DMS53 treated with DMSO at 0.1 percent for 48 hours (cell line): ENCODE measurements around the gene CLP1.
"Not testable (repeated sequence)": the region's sequence is repeated elsewhere in the genome, so short reads cannot be mapped to it uniquely, and the experiment has no call there.

Source experiments
- DNase-seq: peaks from one replicate; lab custom pipeline; 2025; ENCODE audit not compliant: unreplicated experiment; lab: John Stamatoyannopoulos, UW

The CLP1 gene

GRCh38 chr11:57640068-57640800, 17.3 kb upstream of the CLP1 start:
- DNase-seq: no peak

DNA sequence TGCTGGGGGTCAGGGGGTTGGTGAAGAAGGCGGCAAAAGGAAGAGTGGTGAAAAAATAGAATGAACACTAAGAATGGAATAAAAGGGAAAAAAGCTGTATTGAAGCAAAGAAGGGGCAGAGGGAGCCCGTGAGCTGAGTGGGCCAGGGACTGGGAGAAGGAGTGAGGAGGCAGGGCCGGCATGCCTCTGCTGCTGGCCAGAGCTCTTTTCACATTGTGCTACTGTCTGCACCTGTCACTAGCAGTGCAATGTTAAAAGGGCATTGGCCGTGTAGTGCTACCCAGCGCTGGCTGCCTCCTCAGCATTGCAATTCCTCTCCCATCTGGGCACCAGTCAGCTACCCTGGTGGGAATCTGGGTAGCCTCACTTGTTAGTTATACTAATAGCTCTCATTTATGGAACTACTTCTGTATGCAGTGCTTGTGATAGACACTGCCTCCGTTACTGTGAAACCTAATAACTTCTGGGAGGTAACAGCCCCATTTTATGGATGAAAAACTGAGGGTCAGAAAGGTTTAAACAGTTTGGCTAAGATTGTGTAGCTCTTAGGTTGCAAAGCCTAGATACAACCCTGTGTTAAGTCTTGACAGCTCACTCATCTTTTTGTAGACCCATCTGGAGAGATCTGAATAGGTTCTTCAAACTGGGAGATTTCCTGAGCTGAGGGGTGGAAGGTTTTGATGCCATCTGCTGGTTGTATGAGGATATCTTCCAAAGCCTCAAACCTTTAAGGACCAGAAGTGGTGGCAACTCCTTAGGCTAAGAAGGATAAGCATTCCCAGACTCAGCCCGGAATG, 16.4 kb upstream of the CLP1 start:
- peak; percentile 4 for DNase-seq

DNA sequence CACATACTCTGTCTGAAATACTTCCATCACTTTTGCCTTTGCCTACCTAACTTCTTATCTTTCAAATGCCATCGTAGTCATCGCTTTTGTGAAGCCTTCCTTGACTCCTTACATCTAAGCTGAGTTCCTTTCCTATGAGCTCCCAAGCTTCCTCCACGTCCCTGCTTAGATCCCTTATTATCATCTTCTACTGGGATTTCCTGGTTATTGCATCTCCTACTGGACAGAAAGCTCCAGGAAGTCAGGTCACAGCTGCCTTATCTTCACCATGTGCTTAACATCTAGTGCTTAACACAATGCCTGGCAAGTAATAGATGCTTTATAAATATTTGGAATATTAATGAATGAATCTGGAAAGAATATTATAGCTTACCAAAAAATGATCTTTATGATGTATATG, 13.8 kb upstream of the CLP1 start:
- DNase-seq: no peak

- DNase-seq: peak; percentile 2
Observed at GRCh38 chr11:57644748-57645688, 12.5 kb upstream of the CLP1 start.

GRCh38 chr11:57645689-57646085, 11.9 kb upstream of the CLP1 start:
- DNase-seq: no peak

- no peak for DNase-seq
Observed at GRCh38 chr11:57646194-57646798, 11.3 kb upstream of the CLP1 start.

DNA sequence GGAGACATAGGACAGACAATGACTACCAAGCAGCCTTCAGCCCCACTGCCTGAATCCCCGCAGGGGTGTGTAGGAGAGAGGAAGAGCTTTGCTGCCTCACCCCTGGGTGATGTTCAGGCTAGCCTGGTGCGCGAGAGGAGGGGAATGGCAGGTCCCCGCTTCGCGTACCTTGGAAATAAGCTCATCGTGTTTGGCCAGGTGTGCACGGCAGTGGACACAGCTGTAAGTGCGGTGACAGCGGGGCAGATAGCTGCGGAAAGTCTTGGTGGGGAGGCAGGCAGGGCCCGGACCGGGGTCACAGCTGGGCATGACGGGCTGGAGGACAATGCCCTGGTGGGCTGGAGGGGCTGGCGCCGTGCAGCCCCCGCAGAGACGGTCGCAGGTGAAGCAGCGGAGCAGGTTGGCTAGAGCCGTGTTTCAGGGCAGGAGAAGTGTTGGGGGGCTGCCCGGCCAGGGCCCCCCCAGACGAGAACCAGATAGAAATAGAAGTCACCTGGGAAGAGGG, 10.7 kb upstream of the CLP1 start:
- DNase-seq: no peak

DNA sequence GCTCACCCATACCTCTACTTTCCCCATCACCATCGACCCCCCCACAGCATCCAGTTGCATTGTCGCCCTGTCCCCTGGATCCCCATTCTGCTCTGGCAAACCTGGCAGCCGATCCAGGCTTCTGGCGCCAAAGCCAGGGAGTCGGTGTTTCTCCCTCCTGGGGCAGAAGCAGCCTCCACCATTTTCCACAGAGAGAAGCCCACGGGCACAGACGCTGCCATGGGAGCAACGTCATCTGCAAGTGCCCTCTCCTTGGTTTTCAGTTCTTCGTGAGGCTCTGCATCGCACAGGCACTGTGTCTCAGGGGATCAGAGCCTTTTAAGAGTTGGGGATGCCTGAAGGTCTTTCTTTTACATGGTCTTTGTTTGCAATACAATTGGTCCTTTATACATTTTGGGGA, 10.2 kb upstream of the CLP1 start:
- DNase-seq: no peak

DNA sequence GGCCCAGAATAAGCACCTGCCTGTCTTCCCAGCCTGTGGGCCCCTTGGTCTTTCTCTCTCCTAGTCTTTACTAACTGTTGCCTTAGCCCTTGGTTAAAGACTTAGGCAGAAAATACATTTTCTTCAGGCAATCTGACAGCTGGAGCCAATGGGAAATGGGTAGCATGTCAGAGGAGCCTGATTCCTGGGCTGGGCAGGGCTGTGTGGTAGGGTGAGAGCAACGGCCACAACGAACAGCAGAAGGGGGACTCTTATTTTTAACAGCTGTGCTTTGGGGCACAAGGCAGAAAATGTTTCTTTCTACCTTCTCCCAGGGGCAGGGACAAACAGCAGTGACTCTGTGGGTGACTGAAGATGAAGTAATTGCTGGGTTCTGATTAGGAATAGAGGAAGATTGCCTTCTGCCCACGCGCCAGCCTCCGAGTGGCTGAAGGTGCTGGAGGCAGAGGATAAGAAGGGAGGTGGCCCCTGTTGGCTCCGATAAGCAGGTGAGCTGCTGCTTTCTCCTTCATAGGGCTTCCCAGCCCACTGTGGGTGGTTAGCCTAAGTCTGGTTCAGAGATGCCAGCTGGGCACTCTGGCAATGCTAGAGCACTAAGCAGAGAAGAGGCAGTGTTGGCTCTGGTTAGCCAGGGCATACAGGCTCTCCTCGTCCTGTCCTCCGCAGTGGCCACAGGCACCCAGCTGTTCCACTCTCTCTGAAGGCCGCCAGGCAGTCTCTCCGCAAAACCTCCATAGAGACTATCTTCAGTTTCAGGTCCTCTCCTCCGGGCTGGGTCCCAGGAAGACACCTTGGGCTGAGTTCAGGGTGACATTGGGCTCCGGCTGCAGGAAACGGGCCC, 9.4 kb upstream of the CLP1 start:
- no peak for DNase-seq

GRCh38 chr11:57648801-57649735, 8.5 kb upstream of the CLP1 start:
- no peak for DNase-seq

GRCh38 chr11:57649826-57650738, 7.5 kb upstream of the CLP1 start, which contains the start of gene YPEL4:
YPEL4 (minus strand) TSS chr11:57649912; CDS start chr11:57647107, 2,805 bp downstream.
- DNase-seq: no peak

DNA sequence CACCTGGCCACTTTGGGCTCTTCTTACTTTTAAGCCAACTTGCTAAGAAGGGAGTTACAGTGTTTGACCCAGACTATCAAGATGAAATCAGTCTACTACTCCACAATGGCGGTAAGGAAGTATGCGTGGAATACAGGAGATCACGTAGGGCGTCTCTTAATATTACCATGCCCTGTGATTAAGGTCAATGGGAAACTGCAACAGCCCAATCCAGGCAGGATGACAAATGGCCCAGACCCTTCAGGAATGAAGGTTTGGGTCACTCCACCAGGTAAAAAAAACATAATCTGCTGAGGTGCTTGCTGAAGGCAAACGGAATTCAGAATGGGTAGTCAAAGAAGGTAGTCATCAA, 6.8 kb upstream of the CLP1 start:
- no peak for DNase-seq

- DNase-seq: no peak
Observed at GRCh38 chr11:57651408-57651807, 6.2 kb upstream of the CLP1 start.

DNA sequence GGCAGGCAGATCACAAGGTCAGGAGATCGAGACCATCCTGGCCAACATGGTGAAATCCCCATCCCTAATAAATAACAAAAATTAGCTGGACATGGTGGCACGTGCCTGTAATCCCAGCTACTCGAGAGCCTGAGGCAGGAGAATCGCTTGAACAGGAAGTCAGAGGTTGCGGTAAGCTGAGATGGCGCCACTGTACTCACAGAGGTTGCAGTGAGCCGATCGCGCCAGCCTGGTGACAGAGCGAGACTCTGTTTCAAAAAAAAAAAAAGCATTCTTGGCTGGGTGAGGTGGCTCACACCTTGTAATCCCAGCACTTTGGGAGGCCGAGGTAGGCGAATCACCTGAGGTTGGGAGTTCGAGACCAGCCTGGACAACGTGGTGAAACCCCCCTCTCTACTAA, 5.3 kb upstream of the CLP1 start:
- DNase-seq: not testable (repeated sequence)

DNA sequence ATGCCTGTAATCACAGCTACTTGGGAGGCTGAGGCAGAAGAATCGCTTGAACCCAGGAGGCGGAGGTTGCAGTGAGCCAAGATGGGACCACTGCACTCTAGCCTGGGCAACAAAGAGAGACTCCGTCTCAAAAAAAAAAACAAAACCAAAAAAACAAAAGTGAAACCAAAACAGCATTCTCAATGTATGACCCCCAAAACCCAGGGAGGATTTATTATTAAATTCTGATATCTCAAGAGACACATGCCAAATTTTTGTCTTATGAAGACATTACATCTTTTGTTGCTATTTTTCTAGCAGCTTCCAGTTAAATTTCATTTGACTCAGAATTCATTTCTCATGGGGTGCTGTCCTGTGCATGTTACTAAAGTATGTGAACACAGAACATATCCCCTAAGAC, 4.9 kb upstream of the CLP1 start:
- DNase-seq: no peak

- no peak for DNase-seq
Observed at GRCh38 chr11:57653163-57653562, 4.4 kb upstream of the CLP1 start.

GRCh38 chr11:57656885-57657193, 723 bp upstream of the CLP1 start:
- no peak for DNase-seq

DNA sequence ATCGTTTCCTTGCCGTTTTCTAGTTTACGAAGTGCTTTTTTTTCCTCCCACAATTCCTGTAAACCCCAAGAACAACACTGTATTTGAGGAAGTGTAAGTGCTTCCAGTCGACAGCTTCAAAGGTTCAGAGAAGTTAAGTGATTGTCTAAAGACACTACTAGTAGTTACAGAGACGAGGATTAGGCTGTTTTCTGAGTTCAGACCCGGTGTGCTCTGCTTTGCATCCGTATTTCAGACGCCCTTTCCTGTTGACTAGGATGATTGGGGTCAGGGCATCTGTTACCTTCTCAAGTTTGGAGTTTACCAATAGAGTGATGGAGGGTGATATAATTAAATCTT, 430 bp downstream of the CLP1 start:
- no peak for DNase-seq
